Stimulated activated CD4-positive, alpha-beta T cell treated with anti-CD3 and anti-CD28 coated beads, Interleukin-1b, Interleukin-23, amount 100 ng/mL, for 1 hour (primary cell): ENCODE data around the gene CACNA1S.

Source experiments
- DNase-seq, 2 donors: peaks; one replicate each; pipeline ENCODE4 v3.0.0-alpha.2; 2020; ENCODE audit warnings: low read depth in 2 of 2

CACNA1S gene

DNA sequence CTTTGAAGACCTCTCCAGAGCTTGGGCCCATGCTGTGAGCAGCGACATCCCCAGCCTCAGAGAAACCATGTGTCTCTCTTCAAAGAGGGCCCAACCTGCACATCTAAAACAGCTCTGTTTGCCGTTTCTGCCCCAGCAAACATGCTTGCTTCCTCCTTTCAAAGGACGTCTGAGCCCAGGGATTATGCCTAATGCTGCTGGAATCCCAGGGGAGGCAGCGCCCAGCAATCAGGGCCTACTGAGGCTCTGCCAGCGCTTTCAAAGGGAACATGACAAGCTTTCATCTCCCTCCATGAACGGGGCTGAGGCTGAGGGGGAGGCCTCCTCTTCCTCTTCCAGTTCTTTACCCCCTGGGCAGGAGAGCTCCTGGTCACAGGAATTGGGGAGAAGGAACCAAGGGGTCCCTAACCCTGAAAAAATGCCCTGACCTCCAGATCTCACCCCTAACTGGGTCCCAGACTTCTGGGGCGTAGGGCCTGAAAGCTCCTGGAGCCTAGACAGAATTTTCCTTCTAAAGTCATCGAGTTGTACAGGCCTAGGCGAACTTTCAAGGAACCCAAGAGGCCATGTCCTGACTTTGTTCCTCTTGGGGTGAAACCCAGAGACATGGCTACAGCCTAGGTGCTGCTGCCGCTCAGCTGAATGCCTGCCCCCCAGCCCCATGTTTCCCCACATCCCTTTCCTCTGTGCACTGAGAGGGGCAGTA, 28.2 kb upstream of the CACNA1S start:
- no peak for DNase-seq

DNA sequence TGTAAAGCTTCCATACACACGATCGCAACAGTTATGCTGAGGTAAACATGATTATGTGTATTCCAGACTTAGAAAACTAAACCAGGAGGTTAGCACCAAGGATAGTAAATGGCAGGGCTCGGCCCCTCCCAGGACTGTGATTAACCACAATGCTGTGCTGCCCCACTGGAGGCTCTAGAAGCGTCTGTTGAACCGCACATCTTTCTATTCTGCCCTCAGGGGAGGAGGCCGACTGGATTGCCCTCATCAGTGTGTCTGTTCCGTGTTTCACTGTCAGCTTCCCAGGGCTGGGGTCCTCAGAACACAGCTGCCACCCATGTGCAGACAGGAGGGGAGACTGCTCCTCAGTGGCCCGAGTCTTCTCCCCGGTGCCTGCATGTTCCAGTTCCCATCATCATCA, 27.5 kb upstream of the CACNA1S start:
- no peak for DNase-seq

DNA sequence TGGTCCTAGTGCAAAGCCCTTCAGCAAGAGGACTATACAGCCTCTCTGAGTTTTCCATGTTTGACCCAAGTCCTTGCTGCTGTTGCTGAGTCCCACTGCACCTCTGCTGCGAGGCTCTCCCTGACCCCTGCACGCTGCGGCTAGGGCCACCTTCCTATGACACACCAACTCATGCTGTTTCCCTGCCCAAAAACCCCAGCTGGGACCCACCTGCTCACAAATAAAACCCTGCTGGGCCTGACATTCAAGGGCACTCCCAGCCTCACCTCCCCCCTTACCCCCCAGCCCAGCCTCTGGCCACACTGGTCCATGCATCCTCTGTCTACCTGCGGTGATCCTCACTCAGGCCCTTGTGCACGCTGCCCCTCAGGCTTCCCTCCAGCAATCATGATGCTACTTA, 27.1 kb upstream of the CACNA1S start:
- DNase-seq: no peak

DNA sequence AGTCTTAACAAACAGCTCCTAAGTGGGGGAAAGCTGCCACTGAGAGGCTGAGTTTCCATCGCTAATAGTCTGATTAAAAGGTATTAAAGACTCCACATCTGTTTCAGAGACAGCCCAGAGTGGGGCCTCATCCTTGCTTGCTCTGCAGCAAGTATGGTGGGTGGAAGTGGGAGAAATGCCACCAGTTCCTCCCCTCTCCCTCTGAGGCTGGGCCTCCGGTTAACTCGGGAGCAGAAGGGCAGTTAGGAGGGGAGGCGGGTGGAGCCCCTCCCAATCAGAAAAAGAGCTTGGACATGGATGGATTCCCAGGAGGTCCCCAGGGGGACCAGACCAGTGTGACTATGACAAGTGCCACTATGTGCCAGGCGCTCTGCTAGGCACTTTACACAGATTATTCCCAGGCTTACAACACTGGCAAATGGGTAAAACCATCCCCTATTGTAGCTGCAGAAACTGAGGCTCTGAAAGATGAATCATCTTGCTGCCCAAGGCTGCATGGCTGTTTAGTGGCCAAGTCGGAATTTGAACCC, 26.1 kb upstream of the CACNA1S start:
- DNase-seq: no peak

DNA sequence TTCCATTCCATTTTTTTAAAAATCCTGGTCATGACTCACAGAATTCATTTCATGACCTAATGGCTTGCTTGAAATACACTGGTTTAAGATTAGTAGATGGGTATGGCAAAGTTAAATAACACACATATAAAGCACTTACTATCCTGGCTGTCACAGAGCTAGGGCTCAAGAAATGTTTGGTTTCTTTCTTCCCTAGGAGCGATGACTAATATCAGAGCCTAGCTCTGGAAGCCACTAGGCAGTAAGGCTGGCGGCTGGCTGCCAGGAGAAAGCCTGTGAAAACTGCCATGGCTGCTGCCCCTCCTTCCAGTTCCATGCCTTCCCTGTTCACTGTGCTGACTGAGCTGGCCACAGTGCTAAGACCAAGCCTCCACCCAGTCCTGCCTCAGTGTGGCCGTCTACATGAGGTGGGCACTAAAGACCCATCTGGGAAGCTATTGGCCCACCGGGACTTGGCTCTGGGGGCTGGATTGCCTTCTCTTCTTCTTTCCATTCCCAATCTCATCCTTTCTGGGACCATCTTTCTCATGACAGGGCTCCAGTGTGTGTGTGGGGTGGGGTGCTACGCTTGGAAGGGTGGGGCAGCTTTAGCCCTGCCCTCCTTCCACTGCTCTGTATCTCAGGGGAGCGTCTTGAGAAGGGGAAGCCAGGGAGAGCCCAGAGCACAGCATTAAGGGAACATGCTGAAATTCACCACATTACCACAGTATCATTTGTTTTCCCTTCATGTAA, 25.5 kb upstream of the CACNA1S start:
- DNase-seq: no peak

DNA sequence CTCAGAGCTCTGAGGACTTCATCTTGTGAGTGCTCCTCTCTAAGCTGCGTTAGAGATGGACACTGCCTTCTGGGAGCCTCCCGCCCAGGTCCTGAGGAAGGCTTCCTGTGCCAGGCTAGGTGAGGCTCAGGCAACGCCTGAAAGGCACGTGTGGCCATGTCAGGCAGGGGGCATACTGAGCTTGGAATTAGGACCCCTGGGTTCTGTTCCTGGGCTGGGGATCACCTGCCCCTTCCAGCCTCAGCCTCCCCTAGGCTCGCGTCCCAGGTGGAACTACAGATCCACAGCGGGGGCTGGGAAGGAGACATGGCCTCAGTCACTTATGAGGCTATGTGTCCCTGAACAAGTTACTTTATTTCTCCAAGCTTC, 24.8 kb upstream of the CACNA1S start:
- DNase-seq: no peak

DNA sequence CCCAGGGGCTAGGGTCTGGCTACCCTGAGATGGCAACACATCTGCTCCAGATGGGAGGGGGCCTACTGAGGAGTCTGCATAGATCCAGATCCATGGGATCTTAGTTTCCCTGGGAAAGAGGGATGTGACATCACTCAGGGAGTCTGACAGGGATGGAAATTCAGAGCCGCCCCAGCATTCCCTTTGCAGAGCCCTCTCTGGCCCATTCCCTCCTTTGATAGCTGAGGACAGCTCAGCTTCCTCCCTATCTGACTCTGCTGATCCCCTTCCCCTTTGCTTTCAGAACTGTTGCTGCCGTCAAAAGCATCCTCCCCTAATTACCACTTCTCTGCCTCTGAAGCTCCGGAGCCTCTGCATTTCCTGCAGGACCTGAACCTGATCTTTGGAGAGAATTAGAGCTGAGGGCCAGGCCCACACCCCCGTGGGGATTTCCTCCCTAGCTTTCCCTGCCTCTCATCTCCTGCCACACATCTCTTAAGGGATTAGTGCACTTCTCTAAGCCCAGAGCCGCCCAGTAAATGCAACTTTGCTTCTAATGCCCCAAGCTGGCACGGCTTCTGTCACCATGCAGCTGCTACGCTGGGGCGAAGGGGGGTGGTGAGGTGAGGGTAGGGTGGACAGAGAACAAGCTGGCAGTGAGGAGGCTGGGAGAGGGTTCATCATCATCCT, 24.3 kb upstream of the CACNA1S start:
- no peak for DNase-seq

DNA sequence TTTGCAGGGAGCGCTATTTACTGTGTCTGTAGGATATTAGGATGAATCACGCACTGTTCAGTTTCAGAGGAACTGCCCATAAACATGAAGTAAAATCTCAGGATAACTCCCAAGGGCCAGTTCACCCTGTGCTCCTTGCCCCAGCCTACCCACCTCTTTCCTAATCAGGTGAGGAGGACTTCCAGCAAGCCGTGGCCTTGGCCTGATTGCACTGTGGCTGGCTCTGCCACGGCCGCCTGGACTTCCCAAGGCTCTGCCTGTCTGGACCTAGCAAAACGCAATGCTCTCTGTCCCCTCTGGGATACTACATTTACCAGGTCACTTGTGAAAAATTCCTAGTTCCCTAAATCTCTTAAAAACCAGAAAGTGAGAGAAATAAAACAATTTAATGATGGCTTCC, 22.2 kb upstream of the CACNA1S start:
- DNase-seq: no peak

DNA sequence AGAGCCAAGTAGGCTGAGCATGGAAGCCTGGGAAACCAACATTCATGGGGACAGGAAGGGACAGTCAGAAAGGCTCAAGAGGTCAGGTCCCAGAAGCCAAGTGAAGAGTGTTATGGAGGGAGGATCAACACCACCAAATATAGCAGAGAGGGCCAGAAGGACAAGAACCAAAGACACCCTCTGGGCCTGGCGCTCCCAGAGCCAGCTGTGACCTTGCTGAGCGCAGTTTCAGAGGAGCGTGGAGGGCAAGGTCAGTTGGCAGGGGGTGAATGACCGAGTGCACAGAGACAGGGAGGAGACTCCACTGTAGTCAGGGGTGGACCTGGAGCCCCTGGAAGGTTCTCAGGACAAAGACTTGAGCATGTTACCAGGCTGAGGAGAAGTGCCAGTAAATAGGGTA, 19.2 kb upstream of the CACNA1S start:
- DNase-seq: no peak

DNA sequence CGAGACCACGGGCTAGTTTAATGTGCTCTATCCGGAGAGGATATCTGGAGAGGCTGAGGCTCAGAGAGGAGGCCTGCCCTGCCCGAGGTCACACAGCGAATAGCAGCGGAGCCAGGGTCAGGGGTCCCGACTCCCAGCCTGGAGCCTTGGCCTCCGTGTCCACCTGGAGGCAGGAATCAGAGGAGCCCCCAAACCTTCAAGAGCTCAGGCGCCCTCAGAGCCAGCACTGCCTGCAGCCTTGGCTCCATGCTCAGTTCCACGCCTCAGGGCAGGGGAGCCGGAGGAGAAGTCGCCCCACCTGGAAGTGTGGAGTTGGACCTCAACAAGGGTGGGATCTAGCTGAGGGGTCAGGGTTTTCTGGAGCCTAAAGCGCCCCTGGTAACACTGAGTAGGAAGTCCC, 16.7 kb upstream of the CACNA1S start:
- DNase-seq: no peak

DNA sequence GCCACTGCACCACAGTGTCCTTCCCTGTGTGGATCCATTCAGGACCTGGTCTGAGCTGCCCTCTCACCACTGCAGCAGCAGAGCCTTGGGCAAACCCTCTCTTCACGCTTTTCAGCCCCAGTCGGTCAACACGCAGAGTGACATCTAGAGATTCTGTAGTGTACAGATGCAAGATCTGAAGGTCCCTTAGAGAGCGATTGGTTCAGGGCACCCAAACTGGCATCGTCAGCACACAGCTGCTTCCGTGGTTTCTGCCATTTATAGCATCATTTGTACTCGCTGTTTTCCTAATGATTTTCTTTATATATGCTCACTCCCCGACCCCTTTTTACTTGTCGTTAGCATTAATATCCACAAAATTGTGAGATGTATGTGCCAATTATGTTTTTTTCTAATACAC, 16.2 kb upstream of the CACNA1S start:
- no peak for DNase-seq

DNA sequence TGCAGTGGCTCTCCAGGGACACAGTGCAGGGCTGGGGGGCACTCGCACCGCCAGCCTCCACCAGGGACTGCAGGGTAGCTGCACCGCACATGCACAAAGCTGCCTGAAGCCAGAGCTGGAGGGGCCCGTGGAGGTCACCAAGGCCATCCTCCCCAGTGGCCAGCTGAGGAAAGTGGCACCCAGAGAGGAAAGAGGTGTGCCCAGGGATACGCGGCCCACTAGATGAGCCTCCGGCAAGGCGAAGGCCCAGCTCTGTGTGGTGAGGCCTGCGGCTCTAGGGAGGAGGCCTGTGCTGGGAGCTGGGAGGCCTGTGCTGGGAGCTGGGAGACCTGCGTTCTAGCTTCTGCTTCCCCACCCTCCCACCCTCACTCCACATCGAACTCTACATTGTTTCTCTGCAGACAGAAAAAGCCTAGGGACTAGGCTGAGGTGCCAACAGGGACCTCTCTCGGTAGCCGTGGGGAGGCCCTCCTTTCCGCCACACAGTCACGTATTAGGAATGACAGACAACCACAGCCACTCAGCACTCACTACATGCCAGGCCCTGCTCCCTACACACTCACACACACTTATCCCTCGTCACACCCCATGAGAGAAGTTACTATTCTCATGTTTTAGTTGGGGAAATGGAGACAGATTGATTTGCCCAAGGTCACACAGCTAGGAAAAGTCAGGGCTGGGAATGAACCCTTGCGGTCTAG, 15.7 kb upstream of the CACNA1S start:
- DNase-seq: no peak

DNA sequence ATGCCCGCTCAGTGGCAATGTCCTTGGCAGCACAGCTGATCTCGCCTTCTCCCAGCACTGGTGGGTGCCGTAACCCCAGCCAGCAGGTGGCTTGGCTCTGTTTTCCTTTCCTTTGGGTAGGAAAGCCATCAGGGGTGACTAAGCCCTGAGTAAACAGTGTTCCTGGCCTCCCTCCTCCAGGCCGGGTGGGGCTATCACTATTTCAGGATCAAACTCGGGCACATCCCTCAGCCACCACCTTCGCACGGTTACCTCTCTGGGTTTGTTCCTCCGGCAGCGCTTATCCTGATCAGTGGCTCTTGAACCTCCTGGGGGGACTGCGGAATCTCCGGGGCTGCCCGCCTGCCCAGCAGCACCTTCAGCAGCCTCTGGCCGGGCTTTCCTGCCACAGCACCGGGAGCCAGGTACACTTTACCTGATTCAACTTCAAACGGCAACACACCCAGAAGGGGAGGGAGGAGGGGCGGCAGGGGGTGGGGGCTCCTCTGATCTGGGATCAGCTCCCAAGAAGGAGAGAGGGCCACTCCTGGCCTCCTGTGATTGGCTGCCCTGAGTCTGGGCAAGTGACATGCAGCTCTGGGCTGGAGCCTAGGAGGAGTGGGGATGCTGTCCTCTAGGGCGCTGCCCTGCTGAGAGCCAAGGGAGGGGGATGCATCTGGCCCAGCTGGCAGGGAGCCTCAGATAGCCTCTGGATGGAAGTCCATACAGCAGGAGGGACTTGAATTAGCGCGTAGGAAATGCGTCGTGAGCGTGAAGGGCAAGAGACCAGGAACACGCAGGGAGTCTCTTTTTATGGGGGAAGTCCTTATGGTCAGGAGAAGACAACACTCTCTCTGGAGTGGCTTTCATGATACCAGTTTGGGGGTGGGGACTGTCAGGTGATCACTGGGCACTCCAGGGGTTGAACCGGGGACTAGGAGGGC, 14.9 kb upstream of the CACNA1S start, which contains the start of gene ASCL5:
ASCL5 (minus strand) TSS at position 353 of the 923 bp plus-strand sequence. CDS start 11,812 bp downstream, outside the sequence.
- no peak for DNase-seq

DNA sequence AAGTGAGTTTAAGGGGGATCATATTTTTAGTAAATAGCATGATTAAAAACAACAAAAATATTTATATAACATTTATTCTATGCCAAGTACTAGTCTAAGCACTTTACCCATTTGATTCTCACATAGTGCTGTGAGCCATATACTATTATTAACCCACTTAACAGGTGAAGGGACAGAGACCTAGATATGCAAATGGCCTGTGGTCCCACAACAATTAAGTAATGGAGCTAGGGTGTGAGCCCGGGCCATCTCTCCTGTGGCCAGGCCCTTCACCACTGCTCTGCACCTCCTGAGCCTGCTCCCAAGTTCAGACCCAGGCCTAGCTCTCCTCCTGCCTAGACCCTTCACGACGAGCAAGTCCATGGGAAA, 14.2 kb upstream of the CACNA1S start:
- no peak for DNase-seq

DNA sequence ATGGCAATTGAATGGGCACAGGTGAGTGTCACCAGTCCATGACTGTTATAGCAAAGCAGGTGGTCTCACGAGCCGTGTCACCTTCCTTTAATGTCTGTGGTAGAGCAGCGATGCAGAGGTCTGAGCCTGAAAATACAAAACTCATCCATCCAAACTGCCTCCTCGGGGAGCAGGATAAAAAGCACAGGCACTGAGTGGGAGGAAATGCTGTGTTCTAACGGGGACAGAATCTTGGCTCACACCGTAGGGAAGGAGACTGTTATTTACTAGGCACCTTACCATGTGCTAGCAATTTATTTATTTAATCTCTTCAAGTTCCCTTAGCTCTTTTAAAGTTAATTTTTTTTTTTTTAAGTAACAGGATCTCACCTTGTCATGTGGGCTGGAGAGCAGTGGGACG, 13.6 kb upstream of the CACNA1S start:
- DNase-seq: no peak

DNA sequence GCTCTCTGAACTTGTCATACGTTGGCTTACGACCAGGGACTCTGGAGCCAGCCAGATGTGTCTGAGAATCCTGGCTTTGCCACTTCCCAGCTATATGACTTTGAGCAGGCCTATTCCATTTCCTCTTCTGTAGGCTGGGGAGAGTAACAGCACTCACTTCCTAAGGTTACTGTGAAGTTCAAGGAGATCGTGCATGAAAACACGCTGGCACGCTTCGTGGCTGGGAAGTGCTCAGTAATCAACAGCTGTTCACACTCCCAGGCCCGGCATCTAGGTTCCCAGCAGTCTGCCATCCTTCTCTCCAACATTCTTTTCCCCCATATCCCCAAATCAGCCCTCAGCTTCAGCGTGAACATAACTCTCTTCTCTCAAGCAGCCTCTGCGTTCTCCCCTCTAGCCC, 12.8 kb upstream of the CACNA1S start:
- DNase-seq: no peak

DNA sequence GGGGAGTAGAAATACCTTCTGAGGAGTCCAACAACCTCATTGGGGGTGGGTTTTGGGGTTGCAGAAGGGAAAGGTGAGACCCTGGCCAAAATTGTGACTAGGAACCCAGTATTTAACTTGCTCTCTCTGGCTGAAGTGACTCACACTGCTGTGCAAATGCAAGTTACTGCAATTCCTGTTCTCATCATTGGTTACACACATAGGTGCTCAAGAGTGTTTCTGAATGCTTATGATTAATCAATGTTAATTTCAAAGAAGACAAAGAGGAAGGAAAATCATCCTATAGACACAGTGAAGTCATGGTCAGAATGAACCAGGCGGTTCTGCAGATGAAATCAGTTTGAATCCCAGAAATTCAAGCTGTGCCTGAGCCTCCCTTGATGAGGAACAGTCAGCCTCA, 11.6 kb upstream of the CACNA1S start:
- DNase-seq: no peak

DNA sequence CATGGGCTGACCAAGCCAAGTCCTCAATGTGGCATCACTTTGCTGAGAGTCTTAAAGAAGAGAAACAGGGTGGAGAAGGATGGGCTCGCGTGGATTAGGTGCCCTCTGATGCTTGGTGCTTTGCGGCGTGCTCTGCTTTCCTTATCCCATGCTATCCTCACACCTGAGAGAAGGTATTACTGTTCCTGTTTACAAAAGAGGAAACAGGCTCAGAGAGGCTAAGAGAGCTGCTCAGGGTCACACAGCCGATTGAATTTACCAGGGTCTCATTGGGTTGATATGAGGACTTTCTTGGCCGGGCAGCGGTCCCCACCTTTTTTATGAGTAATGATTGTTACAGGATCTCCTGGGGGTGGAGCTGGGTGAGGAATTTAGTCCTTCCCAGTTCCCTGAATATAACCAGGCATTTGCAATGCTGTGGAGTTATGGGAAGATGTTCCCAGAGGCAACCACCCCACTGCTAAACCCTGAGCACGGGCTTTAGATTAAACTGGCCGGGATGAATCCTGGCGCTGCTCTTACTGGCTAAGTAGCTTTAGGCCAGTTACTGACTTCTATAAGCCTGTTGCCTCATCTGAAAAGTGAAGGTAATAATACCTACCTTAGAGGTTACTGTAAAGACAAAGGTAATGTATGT, 10.2 kb upstream of the CACNA1S start:
- DNase-seq: no peak

DNA sequence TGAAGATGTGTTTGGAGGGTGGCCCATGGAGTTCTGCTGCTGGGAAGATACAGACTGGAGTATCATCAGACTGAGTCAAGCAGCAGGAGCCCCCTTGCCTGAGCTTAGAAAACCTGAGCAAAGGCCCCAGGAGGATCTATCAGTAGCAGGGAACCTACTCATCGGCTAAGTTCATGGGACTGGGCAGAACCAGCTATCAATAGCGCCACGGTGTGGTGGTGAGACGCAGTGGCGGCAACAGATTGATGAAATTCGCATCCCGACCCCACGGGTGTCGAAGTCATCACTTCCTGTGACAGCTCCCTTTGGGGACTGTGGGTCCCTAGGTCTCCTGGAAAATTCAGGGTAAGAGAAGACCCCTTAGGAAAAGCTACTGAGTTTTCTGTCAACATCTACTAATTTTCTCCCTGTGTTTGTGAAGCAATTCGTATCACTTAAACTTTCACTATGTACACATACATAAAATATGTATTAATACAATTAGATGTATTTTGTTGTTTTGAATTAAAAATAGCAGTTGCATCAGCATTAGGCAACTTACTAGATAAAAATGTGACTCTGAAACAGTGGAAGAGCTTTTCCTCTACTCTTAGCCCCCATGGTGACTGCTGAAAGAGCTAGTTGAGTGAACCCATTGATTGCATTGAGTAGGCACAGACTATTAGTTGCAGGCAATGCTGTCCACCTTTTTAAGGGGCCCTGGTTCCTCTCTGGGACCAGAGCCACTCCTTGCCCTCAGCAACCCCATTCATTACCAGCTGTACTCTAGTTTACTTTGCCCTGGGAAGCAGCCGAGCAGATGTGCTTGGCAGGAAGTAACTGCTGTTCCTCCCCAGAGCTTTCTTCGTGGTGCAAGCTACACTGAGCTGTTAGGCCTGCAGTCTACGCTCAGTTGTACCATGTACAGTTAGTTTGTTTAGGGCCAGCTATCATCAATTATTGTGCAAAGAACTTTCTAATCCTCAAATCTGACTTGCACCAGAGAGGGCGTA, 7.3 kb upstream of the CACNA1S start:
- DNase-seq: peak in 1 of 2 donors; percentile 4
